ENCODE data around the gene ADAMTS5.

Gene ADAMTS5

GRCh38 chr21:26965040-26965906 is 1.6 kb downstream of the ADAMTS5 start:
- Histone ChIP-seq H4K20me1 (ENCODE audit: insufficient read depth, low read length) (no peaks in the 10 kb centered on the region), H3K27me3 (replicated peaks; ENCODE audit: insufficient read depth, low read length) (no peaks in the 10 kb centered on the region), H3K4me1 (ENCODE audit: low read length) (no peaks in the 10 kb centered on the region), H3F3A (ENCODE audit: insufficient read depth, low read length) (no peaks in the 10 kb centered on the region), H3K9me2 (replicated peaks; ENCODE audit: insufficient read depth, low read length) (no peaks in the 10 kb centered on the region), H3K4me2 (ENCODE audit: low read depth, low read length) (no peak overlapping the region), H3K9ac (ENCODE audit: low read length) (no peak overlapping the region), H3K79me2 (ENCODE audit: low read length) (no peaks in the 10 kb centered on the region), H2AFZ (ENCODE audit: low read length) (no peak overlapping the region), H3K4me3 (ENCODE audit: low read length) (no peak overlapping the region), H3K9me3 (replicated peaks; ENCODE audit: insufficient read depth, low read length) (no peaks in the 10 kb centered on the region), H3K27ac (ENCODE audit: low read length) (no peak overlapping the region), H3K36me3 (replicated peaks; ENCODE audit: insufficient read depth, low read length) (no peaks in the 10 kb centered on the region)
- no peak for DNase-seq
- no peak for TF ChIP-seq EZH2 (optimal IDR thresholded peaks at IDR 0.05; ENCODE audit: low read depth, low read length)
- TF ChIP-seq EZH2phosphoT487 (IDR thresholded peaks at IDR 0.05; ENCODE audit: low read length), result no peak
- TF ChIP-seq CTCF (IDR thresholded peaks at IDR 0.05; ENCODE audit: low read length), result no peak

GRCh38 chr21:26964170-26964778 is 2.6 kb downstream of the ADAMTS5 start:
- Histone ChIP-seq H3F3A (ENCODE audit: insufficient read depth, low read length) (no peaks in the 10 kb centered on the region), H3K27me3 (replicated peaks; ENCODE audit: insufficient read depth, low read length) (no peaks in the 10 kb centered on the region), H3K4me1 (ENCODE audit: low read length) (no peaks in the 10 kb centered on the region), H3K79me2 (ENCODE audit: low read length) (no peaks in the 10 kb centered on the region), H3K27ac (ENCODE audit: low read length) (no peak overlapping the region), H3K9me3 (replicated peaks; ENCODE audit: insufficient read depth, low read length) (no peaks in the 10 kb centered on the region), H3K4me3 (ENCODE audit: low read length) (no peak overlapping the region), H3K9ac (ENCODE audit: low read length) (no peak overlapping the region), H3K4me2 (ENCODE audit: low read depth, low read length) (no peak overlapping the region), H2AFZ (ENCODE audit: low read length) (no peak overlapping the region), H3K36me3 (replicated peaks; ENCODE audit: insufficient read depth, low read length) (no peaks in the 10 kb centered on the region), H4K20me1 (ENCODE audit: insufficient read depth, low read length) (no peaks in the 10 kb centered on the region), H3K9me2 (replicated peaks; ENCODE audit: insufficient read depth, low read length) (no peaks in the 10 kb centered on the region)
- DNase-seq, result no peak
- TF ChIP-seq EZH2 (optimal IDR thresholded peaks at IDR 0.05; ENCODE audit: low read depth, low read length) (no peak), EZH2phosphoT487 (IDR thresholded peaks at IDR 0.05; ENCODE audit: low read length) (no peak), CTCF (IDR thresholded peaks at IDR 0.05; ENCODE audit: low read length) (no peak)

DNA sequence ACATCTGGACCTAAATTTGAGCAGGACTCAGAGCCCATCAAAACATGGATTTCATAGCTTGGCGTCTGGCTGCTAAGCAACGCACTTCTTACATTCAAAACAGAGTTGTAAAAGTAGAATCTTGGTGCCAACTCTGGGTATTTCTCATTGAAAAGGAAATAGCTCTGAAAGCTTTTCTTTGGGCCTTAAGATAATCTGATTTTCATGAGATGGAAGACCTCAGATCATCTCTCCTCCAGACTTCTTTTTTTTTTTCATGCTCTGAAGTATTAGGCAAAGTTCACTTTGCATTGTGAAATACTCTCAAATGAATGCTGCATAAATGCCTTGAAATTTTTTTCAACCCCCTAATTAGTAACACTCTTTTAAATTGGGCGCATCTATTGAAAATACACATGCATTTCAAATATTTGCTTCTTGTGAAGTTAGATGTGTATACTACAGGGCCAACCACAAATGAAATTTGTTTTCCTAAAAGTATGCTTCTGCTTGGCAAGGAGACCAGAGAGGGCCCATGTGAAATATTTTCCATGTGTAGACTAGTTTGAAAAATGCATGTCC is 4.2 kb downstream of the ADAMTS5 start:
- no peaks in the 10 kb centered on the region for H3K4me1 ChIP-seq (ENCODE audit: low read length)
- TF ChIP-seq EZH2 (optimal IDR thresholded peaks at IDR 0.05; ENCODE audit: low read depth, low read length), result no peak
- no peak for TF ChIP-seq CTCF (IDR thresholded peaks at IDR 0.05; ENCODE audit: low read length)
- TF ChIP-seq EZH2phosphoT487 (IDR thresholded peaks at IDR 0.05; ENCODE audit: low read length), result no peak
- no peak overlapping the region for H2AFZ ChIP-seq (ENCODE audit: low read length)
- no peak overlapping the region for H3K4me3 ChIP-seq (ENCODE audit: low read length)
- no peak overlapping the region for H3K9ac ChIP-seq (ENCODE audit: low read length)
- H3K9me2 ChIP-seq (replicated peaks; ENCODE audit: insufficient read depth, low read length), result no peaks in the 10 kb centered on the region
- no peaks in the 10 kb centered on the region for H3K27me3 ChIP-seq (replicated peaks; ENCODE audit: insufficient read depth, low read length)
- H3K27ac ChIP-seq (ENCODE audit: low read length), result no peak overlapping the region
- no peaks in the 10 kb centered on the region for H3K36me3 ChIP-seq (replicated peaks; ENCODE audit: insufficient read depth, low read length)
- no peak overlapping the region for H3K4me2 ChIP-seq (ENCODE audit: low read depth, low read length)
- no peaks in the 10 kb centered on the region for H3K9me3 ChIP-seq (replicated peaks; ENCODE audit: insufficient read depth, low read length)
- no peaks in the 10 kb centered on the region for H3F3A ChIP-seq (ENCODE audit: insufficient read depth, low read length)
- H4K20me1 ChIP-seq (ENCODE audit: insufficient read depth, low read length), result no peaks in the 10 kb centered on the region
- H3K79me2 ChIP-seq (ENCODE audit: low read length), result no peaks in the 10 kb centered on the region
- no peak for DNase-seq
